H1 (cell line): ENCODE measurements around the gene MACROD2. TPM values are rescaled to one million over a fixed set of nuclear protein-coding genes. Genes with fewer than 3 reads are reported as not detected.

Experiments used
- CTCF ChIA-PET: fragments of 300-600 bp; sonication (Branson Sonifier 250); formaldehyde crosslinking; loops from one replicate; lab custom pipeline; 2021; ENCODE audit not compliant: partially characterized antibody; lab: Charles Lee
- POLR2A ChIA-PET: fragments of 300-600 bp; sonication (Branson Sonifier 250); formaldehyde crosslinking; loops from one replicate; lab custom pipeline; 2021; ENCODE audit warnings: inconsistent platforms; ENCODE audit not compliant: partially characterized antibody; lab: Charles Lee
- DNase-seq, 2 experiments: peaks; one replicate each; pipeline versions ENCODE4 v3.0.0 to v3.0.0-alpha.2; 2010 to 2022; ENCODE audit warnings: low spot score in 2 of 2, low read depth in 1 of 2, mixed read lengths in 1 of 2
- FAIRE-seq: peaks from 2 replicates; lab custom pipeline; 2011; peaks lifted over from hg19 to GRCh38; lab: Jason Lieb, UNC
- H2AFZ ChIP-seq: 2 replicates; pipeline ENCODE4 v1.8.1; 2012; ENCODE audit warnings: low read length, inconsistent platforms
- H2AK5ac ChIP-seq: 2 replicates; pipeline ENCODE4 v1.6.1; 2013; ENCODE audit warnings: low read depth, low read length
- H2BK120ac ChIP-seq: replicated peaks from 2 replicates; pipeline ENCODE3; 2013; ENCODE audit warnings: low read depth, low read length, inconsistent platforms
- H2BK12ac ChIP-seq: 2 replicates; pipeline ENCODE4 v1.6.1; 2013; ENCODE audit warnings: low read depth, low read length
- H2BK15ac ChIP-seq: 2 replicates; pipeline ENCODE4 v1.6.1; 2013; ENCODE audit warnings: low read length
- H2BK20ac ChIP-seq: 2 replicates; pipeline ENCODE4 v1.6.1; 2013; ENCODE audit warnings: low read length
- H2BK5ac ChIP-seq: 2 replicates; pipeline ENCODE4 v1.6.1; 2013; ENCODE audit warnings: low read depth, low read length
- H3K14ac ChIP-seq: 2 replicates; pipeline ENCODE4 v1.6.1; 2013; ENCODE audit warnings: inconsistent platforms; ENCODE audit not compliant: insufficient read length
- H3K18ac ChIP-seq: 2 replicates; pipeline ENCODE4 v1.6.1; 2013; ENCODE audit warnings: low read length; ENCODE audit errors: extremely low read depth
- H3K23ac ChIP-seq: 2 replicates; pipeline ENCODE4 v1.6.1; 2013; ENCODE audit warnings: inconsistent platforms; ENCODE audit not compliant: insufficient read length
- H3K23me2 ChIP-seq: 2 replicates; pipeline ENCODE4 v1.6.1; 2013; ENCODE audit warnings: low read depth, low read length
- H3K27ac ChIP-seq: 2 replicates; pipeline ENCODE4 v1.6.1; 2011; ENCODE audit warnings: low read depth, low read length, inconsistent platforms
- H3K27me3 ChIP-seq, 4 experiments: replicated peaks in 1 of 4; 1 replicate in 1 of 4; 2 replicates in 3 of 4; pipeline versions ENCODE4 v1.6.1 to v1.8.1; 2011 to 2013; ENCODE audit warnings: low read length in 3 of 4, mild to moderate bottlenecking in 3 of 4, inconsistent platforms in 2 of 4, mixed read lengths in 2 of 4, moderate library complexity in 1 of 4; ENCODE audit not compliant: control insufficient read depth in 3 of 4, insufficient read depth in 3 of 4; ENCODE audit errors: extremely low read depth in 1 of 4
- H3K36me3 ChIP-seq, 4 experiments: 2 replicates each; pipeline versions ENCODE4 v1.6.1 to v1.8.1; 2011 to 2013; ENCODE audit warnings: mild to moderate bottlenecking in 4 of 4, low read length in 3 of 4, moderate library complexity in 2 of 4, control low read depth in 1 of 4, inconsistent platforms in 1 of 4; ENCODE audit not compliant: insufficient read depth in 4 of 4, control insufficient read depth in 2 of 4
- H3K4ac ChIP-seq: replicated peaks from 2 replicates; pipeline ENCODE3; 2013; ENCODE audit warnings: low read length, low read depth, mixed read lengths, inconsistent platforms; ENCODE audit not compliant: insufficient read length
- H3K4me1 ChIP-seq, 4 experiments: replicated peaks in 1 of 4; 1 replicate in 1 of 4; 2 replicates in 3 of 4; pipeline versions ENCODE4 v1.6.1 to v1.8.1; 2011 to 2013; ENCODE audit warnings: low read length in 3 of 4, inconsistent platforms in 2 of 4, mixed read lengths in 1 of 4; ENCODE audit not compliant: insufficient read depth in 4 of 4, control insufficient read depth in 3 of 4
- H3K4me2 ChIP-seq, 2 experiments: 2 replicates each; pipeline versions ENCODE4 v1.6.1 to v1.8.1; 2011 to 2013; ENCODE audit warnings: low read depth in 2 of 2, low read length in 2 of 2, control low read depth in 1 of 2, inconsistent platforms in 1 of 2, mild to moderate bottlenecking in 1 of 2; ENCODE audit not compliant: insufficient read depth in 1 of 2
- H3K4me3 ChIP-seq, 4 experiments: fragments of 200-600, 300-600 bp in 1 of 4; sonication (generic), shearing (Covaris generic), sonication (Bioruptor Twin) in 1 of 4; 2 replicates each; pipeline versions ENCODE4 v1.5.1 to v1.8.1; 2011 to 2016; ENCODE audit warnings: low read length in 4 of 4, low read depth in 3 of 4, control low read depth in 2 of 4, inconsistent platforms in 2 of 4, mild to moderate bottlenecking in 2 of 4, mixed read lengths in 1 of 4, moderate library complexity in 1 of 4; ENCODE audit not compliant: insufficient read depth in 2 of 4; ENCODE audit errors: extremely low read depth in 1 of 4
- H3K56ac ChIP-seq: replicated peaks from 2 replicates; pipeline ENCODE3; 2013; ENCODE audit warnings: low read depth, mild to moderate bottlenecking, mixed read lengths, low read length, inconsistent platforms; ENCODE audit not compliant: insufficient read length
- H3K79me1 ChIP-seq: 2 replicates; pipeline ENCODE4 v1.6.1; 2013; ENCODE audit warnings: low read depth, low read length, control low read depth
- H3K79me2 ChIP-seq, 2 experiments: 2 replicates each; pipeline versions ENCODE4 v1.6.1 to v1.8.1; 2012 to 2013; ENCODE audit warnings: low read length in 2 of 2, mild to moderate bottlenecking in 2 of 2, inconsistent platforms in 1 of 2; ENCODE audit not compliant: insufficient read depth in 2 of 2, control insufficient read depth in 1 of 2
- H3K9ac ChIP-seq, 4 experiments: replicated peaks in 1 of 4; 1 replicate in 1 of 4; 2 replicates in 3 of 4; pipeline versions ENCODE4 v1.6.1 to v1.8.1; 2011 to 2013; ENCODE audit warnings: low read depth in 3 of 4, low read length in 3 of 4, control low read depth in 2 of 4, mild to moderate bottlenecking in 2 of 4, moderate library complexity in 2 of 4, inconsistent platforms in 1 of 4; ENCODE audit errors: extremely low read depth in 1 of 4
- H3K9me3 ChIP-seq, 2 experiments: 2 replicates each; pipeline versions ENCODE4 v1.6.1 to v1.8.1; 2012 to 2013; ENCODE audit warnings: mild to moderate bottlenecking in 2 of 2, moderate library complexity in 2 of 2, control low read depth in 1 of 2, inconsistent platforms in 1 of 2, low read depth in 1 of 2, low read length in 1 of 2, mixed read lengths in 1 of 2; ENCODE audit not compliant: insufficient read depth in 2 of 2
- H4K20me1 ChIP-seq, 2 experiments: replicated peaks in 1 of 2; 2 replicates each; pipeline versions ENCODE3 to v1.8.1; 2011 to 2013; ENCODE audit warnings: inconsistent platforms in 2 of 2, low read length in 2 of 2, mild to moderate bottlenecking in 1 of 2; ENCODE audit not compliant: insufficient read depth in 2 of 2, control insufficient read depth in 1 of 2
- H4K5ac ChIP-seq: 2 replicates; pipeline ENCODE4 v1.6.1; 2013; ENCODE audit warnings: low read length, low read depth, mixed read lengths, inconsistent platforms; ENCODE audit not compliant: insufficient read length
- H4K8ac ChIP-seq: 2 replicates; pipeline ENCODE4 v1.8.0; 2013; ENCODE audit warnings: mild to moderate bottlenecking, moderate library complexity, low read length, inconsistent platforms; ENCODE audit not compliant: insufficient read depth; ENCODE audit errors: extremely low read depth
- H4K91ac ChIP-seq: replicated peaks from 2 replicates; pipeline ENCODE3; 2013; ENCODE audit warnings: low read length, mixed read lengths, inconsistent platforms; ENCODE audit not compliant: insufficient read length
- TAF1 ChIP-seq: IDR thresholded peaks from 2 replicates; pipeline ENCODE4 v1.6.1; 2011; ENCODE audit warnings: mild to moderate bottlenecking, low read depth, low read length
- WGBS, 2 experiments: shearing (Covaris generic) in 1 of 2; methylation state at CpG; one replicate each; pipeline versions ENCODE4 v1.1.6 to v1.1.7; 2013 to 2015; ENCODE audit warnings: low lambda C conversion rate in 2 of 2, mixed read lengths in 2 of 2, inconsistent platforms in 1 of 2, low coverage in 1 of 2, missing lambda C conversion rate in 1 of 2; ENCODE audit not compliant: insufficient replicate concordance in 2 of 2, insufficient coverage in 1 of 2, insufficient read length in 1 of 2; ENCODE audit errors: extremely low coverage in 1 of 2, missing lambda C conversion rate in 1 of 2; 5-methylcytosine and 5-hydroxymethylcytosine counted together
- polyA plus RNA-seq, 7 experiments: library from polyadenylated mRNA; depleted of rRNA in 3 of 7; stranded (reverse) in 5 of 7; unstranded in 2 of 7; fragments of >200 nt in 5 of 7; fragments of 200-250 nt in 2 of 7; gene quantifications; 1 replicate in 5 of 7; 2 replicates in 1 of 7; 4 replicates in 1 of 7; pipeline versions ENCODE4 v1.2.1 to v1.2.3, GENCODE V29; 2011 to 2013; ENCODE audit warnings: missing spikeins in 2 of 7, mixed read lengths in 2 of 7
- total RNA-seq: library from RNA; stranded (reverse); fragmentation: NEBNext Ultra II Directional; extraction: Animal tissue kit (Norgen Biotek cat#: 25700); gene quantifications from 2 replicates; pipeline ENCODE4 v1.2.1, GENCODE V29; 2021

The MACROD2 gene
- total and polyA plus RNA-seq, 2 of the 8 experiments (the other 6 are each of a cell fraction or from before 2014, with no cell fraction given), result 0.70 to 3.9 TPM

DNA sequence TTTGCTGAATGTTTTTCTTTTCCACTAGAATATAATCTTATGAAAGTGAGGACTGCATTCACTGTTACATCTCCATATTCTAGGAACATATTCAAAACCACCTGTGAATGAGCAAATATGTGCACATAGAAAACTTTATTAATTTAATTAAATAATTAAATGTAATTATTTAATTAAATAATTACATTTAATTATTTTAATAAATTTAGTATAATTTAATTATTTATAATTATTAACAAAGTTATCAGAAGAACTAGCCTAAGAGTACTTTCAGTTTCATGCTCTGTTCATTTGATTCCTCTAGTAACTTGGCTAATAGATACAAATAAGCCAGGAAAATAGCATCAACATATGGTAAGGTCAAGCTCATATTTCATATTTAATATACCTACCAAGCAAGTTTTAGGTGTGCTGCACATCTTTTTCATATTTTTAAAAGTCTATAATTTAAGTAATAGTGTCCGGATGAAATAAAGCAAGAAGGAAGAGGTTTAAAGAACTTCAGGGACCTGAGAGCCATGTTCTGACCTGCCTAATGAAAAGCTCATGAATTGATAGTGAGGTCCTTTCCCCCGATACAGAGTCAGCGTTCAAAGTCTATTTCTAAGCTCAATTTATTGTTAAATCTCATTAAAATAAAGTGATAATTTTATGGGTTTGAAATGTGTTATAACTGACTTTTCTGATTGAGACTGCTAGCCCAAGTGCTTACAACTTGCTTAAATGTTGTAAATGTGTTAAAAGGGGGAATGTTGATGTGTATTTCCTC, 703.5 kb downstream of the MACROD2 start:
- no peaks in the 10 kb centered on the region; a peak in 1 of 7 replicates for H3K27me3 ChIP-seq
- H2BK120ac ChIP-seq, result no peak overlapping the region
- POLR2A ChIA-PET, result no interaction called here
- DNase-seq (no peak), FAIRE-seq (no peak)
- H2AK5ac ChIP-seq, result no peak overlapping the region
- no peak for TF ChIP-seq TAF1
- H3K18ac ChIP-seq, result no peak overlapping the region
- H4K8ac ChIP-seq, result no peak overlapping the region
- no peak overlapping the region for H3K9ac ChIP-seq
- no peaks in the 10 kb centered on the region; the same call in 1 of the 2 replicates for H3K23me2 ChIP-seq
- no peak overlapping the region for H3K4ac ChIP-seq
- H4K91ac ChIP-seq, result no peak overlapping the region
- H3K56ac ChIP-seq, result no peak overlapping the region
- no peaks in the 10 kb centered on the region for H4K20me1 ChIP-seq
- H3K4me2 ChIP-seq, result no peak overlapping the region
- 94% methylated on average over 3 of the region's 3 CpGs; no CpG with 5 or more reads in 1 of the 2 experiments for WGBS, 2 experiments
- no peaks in the 10 kb centered on the region for H3K36me3 ChIP-seq
- H3K79me2 ChIP-seq, result no peaks in the 10 kb centered on the region
- no peaks in the 10 kb centered on the region for H3K79me1 ChIP-seq
- no peak overlapping the region for H2BK15ac ChIP-seq
- no peaks in the 10 kb centered on the region for H3K9me3 ChIP-seq
- H2BK12ac ChIP-seq, result no peak overlapping the region
- H3K27ac ChIP-seq, result no peak overlapping the region
- H3K4me1 ChIP-seq, result peaks cover 0 to 3% (median 0%) of the 10 kb centered on the region in 4 experiments; a peak in 1 of 7 replicates
- no peak overlapping the region for H2BK20ac ChIP-seq
- no peak overlapping the region for H2AFZ ChIP-seq
- no peak overlapping the region for H2BK5ac ChIP-seq
- no peak overlapping the region for H3K14ac ChIP-seq
- no peak overlapping the region for H3K23ac ChIP-seq
- no peak overlapping the region for H3K4me3 ChIP-seq
- CTCF ChIA-PET, result interaction anchor here (0.7 kb wide), 1 partner anchor 505 kb away, joined by 4 read pairs; no protein-coding TSS in a partner anchor
- H4K5ac ChIP-seq, result no peak overlapping the region
